ENCODE data around the gene CELA3B.

The CELA3B gene

DNA sequence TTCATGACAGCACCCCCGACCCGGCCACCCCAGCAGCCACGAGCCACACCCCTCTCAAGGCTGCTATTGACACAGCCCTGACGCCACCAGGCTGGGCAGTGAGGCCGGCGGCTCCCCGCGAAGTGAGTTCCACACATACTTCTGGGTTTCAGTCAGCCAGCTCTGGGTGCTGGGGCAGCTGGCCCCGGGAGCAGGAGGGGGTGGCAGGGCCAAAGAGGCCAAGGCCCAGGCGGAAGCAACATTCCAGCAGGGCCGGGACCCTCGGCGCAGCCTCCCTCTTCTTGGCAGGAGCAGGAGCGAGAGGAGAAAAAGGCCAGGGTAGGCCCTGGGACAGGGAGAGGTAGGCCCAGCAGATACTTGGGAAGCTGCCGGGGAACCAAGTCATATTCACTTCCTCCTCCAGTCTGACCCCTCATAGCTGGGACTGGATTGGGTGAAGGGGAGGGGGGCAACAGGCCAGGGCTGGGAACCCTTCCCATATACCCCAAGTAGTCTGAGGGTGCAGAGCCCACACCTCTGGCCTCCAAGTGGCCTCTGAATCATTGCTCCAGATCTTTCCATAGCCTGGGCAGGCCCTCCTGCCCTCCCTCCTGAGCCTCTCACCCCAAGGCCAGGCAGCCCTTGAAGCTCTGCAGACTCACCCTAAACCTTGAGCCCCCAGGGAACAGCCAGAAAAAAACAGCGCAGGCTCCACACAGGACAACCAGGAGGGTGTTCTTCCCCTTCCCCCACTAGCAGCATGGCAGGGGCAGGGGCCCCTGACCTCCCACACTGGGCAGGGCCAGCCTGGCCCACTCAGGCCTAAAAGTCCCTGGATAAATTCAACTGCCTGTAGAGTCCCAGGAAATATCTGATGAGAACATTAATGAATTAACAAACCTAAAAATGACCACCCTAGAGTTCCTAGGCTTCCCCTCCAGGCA lies 45.4 kb upstream of the CELA3B start:
- H3K27ac ChIP-seq (ENCODE audit: extremely low read depth, low read depth, low read length) = no peak overlapping the region
- H3K4me1 ChIP-seq (ENCODE audit: control insufficient read depth, insufficient read depth, low read length) = no peaks in the 10 kb centered on the region
- H3K9me3 ChIP-seq (ENCODE audit: control insufficient read depth, insufficient read depth, low read depth, low read length) = no peaks in the 10 kb centered on the region
- CTCF ChIA-PET = interaction anchor here (0.6 kb wide), 3 partner anchors 281 to 1289 kb away, joined by 3 to 4 read pairs (median 3); no protein-coding TSS in a partner anchor
- no peak overlapping the region for H3K4me3 ChIP-seq (ENCODE audit: low read depth, low read length)
- TF ChIP-seq IKZF3 (tag by site-specific recombination; IDR thresholded peaks at IDR 0.05) (no peak), SCRT1 (tag by site-specific recombination; IDR thresholded peaks at IDR 0.05; ENCODE audit: borderline replicate concordance) (no peak), KLF9 (tag by site-specific recombination; IDR thresholded peaks at IDR 0.05; ENCODE audit: low read depth) (no peak), ZNF501 (tag by site-specific recombination; IDR thresholded peaks at IDR 0.05) (no peak), EGR2 (tag by site-specific recombination; IDR thresholded peaks at IDR 0.05; ENCODE audit: low read depth) (0 out of 2 replicates have a peak, but pooled peaks have one; percentile 8)
- H3K36me3 ChIP-seq (ENCODE audit: control insufficient read depth in 2 of 2, insufficient read depth in 1 of 2, low read length in 2 of 2) = no peaks in the 10 kb centered on the region
- POLR2A ChIA-PET = no interaction called here

DNA sequence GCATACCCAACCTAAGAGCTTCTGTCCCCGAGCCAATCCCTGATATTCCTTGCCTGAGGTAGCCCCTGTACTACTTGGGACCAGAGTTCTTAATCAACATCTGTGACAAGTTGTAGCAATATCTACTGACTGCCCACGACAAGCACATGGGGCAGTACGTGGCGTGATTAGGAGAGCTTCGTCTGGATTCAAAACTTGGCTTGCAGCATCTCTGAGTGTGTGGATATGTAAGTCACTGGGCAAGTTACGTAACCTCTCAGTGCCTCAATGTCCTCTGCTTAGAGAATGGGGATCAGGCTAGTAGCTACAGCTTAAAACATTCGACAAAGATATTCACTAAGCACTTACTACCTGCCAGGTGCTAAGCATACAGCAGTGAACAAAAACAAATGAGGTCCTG lies 44.7 kb upstream of the CELA3B start:
- TF ChIP-seq ZFP41 (tag by site-specific recombination; IDR thresholded peaks at IDR 0.05; ENCODE audit: borderline replicate concordance) (no peak), ZNF157 (tag by site-specific recombination; IDR thresholded peaks at IDR 0.05) (no peak), OVOL3 (tag by site-specific recombination; IDR thresholded peaks at IDR 0.05) (no peak), ZNF146 (tag by site-specific recombination; IDR thresholded peaks at IDR 0.05) (no peak), SCRT2 (tag by site-specific recombination; IDR thresholded peaks at IDR 0.05) (no peak), ZNF629 (tag by site-specific recombination; IDR thresholded peaks at IDR 0.05) (no peak), KLF8 (tag by site-specific recombination; IDR thresholded peaks at IDR 0.05) (no peak)
- TF ChIP-seq, protein P1, sequence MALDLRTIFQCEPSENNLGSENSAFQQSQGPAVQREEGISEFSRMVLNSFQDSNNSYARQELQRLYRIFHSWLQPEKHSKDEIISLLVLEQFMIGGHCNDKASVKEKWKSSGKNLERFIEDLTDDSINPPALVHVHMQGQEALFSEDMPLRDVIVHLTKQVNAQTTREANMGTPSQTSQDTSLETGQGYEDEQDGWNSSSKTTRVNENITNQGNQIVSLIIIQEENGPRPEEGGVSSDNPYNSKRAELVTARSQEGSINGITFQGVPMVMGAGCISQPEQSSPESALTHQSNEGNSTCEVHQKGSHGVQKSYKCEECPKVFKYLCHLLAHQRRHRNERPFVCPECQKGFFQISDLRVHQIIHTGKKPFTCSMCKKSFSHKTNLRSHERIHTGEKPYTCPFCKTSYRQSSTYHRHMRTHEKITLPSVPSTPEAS (tag by site-specific recombination; IDR thresholded peaks at IDR 0.05) = no peak
- TF ChIP-seq, protein P2, sequence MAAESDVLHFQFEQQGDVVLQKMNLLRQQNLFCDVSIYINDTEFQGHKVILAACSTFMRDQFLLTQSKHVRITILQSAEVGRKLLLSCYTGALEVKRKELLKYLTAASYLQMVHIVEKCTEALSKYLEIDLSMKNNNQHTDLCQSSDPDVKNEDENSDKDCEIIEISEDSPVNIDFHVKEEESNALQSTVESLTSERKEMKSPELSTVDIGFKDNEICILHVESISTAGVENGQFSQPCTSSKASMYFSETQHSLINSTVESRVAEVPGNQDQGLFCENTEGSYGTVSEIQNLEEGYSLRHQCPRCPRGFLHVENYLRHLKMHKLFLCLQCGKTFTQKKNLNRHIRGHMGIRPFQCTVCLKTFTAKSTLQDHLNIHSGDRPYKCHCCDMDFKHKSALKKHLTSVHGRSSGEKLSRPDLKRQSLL (tag by site-specific recombination; IDR thresholded peaks at IDR 0.05) = no peak
- TF ChIP-seq, protein P3, sequence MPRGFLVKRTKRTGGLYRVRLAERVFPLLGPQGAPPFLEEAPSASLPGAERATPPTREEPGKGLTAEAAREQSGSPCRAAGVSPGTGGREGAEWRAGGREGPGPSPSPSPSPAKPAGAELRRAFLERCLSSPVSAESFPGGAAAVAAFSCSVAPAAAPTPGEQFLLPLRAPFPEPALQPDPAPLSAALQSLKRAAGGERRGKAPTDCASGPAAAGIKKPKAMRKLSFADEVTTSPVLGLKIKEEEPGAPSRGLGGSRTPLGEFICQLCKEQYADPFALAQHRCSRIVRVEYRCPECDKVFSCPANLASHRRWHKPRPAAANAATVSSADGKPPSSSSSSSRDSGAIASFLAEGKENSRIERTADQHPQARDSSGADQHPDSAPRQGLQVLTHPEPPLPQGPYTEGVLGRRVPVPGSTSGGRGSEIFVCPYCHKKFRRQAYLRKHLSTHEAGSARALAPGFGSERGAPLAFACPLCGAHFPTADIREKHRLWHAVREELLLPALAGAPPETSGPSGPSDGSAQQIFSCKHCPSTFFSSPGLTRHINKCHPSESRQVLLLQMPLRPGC (tag by site-specific recombination; IDR thresholded peaks at IDR 0.05) = no peak
- POLR2A ChIA-PET = no interaction called here
- Histone ChIP-seq H3K27ac (ENCODE audit: extremely low read depth, low read depth, low read length) (no peak overlapping the region), H3K36me3 (ENCODE audit: control insufficient read depth in 2 of 2, insufficient read depth in 1 of 2, low read length in 2 of 2) (no peaks in the 10 kb centered on the region), H3K4me3 (ENCODE audit: low read depth, low read length) (no peak overlapping the region), H3K9me3 (ENCODE audit: control insufficient read depth, insufficient read depth, low read depth, low read length) (no peaks in the 10 kb centered on the region), H3K4me1 (ENCODE audit: control insufficient read depth, insufficient read depth, low read length) (no peaks in the 10 kb centered on the region)
- CTCF ChIA-PET = no interaction called here

DNA sequence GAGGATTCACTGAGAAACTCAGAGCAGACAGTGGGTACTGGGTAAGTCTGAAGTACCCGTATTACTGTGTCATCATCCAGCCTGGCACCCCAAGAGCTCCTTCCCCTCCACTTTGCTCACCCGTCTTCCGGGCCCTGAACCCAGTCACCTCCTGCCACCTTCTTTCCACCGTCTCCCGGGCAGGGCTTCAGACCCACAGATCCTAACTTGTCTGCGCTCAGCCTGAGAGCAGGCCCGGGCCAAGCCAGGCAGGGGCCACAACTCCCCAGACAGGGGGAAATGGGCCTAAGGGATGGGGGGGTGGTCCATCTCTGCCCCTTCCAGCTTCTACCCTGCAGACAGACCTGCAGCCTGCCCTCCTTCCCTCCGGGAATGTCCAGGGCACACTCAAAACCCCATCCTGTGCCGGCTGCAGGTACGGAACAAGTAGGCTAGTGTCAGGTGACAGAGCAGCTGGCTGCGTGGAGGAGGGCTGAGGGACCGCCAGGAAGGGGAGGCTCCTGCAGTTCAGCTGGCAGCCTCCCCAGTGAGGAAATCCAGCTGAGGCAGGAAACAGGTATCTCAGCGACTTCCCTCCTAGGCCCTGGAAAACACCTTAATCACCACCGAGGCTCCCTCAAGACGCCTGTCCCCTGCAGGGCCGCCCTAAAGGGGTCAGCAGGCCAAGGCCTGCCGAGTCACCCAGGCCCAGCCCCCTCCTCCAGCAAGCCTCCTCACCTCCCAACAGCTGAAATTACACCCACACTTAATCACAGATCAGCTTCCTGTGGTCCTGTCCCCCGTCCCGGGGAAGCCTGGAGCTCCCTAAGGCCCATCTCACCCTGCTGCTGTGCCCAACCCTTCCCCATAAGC lies 43.2 kb upstream of the CELA3B start:
- Histone ChIP-seq H3K9me3 (ENCODE audit: control insufficient read depth, insufficient read depth, low read depth, low read length) (no peaks in the 10 kb centered on the region), H3K4me1 (ENCODE audit: control insufficient read depth, insufficient read depth, low read length) (no peaks in the 10 kb centered on the region), H3K36me3 (ENCODE audit: control insufficient read depth in 2 of 2, insufficient read depth in 1 of 2, low read length in 2 of 2) (no peaks in the 10 kb centered on the region), H3K27ac (ENCODE audit: extremely low read depth, low read depth, low read length) (no peak overlapping the region), H3K4me3 (ENCODE audit: low read depth, low read length) (no peak overlapping the region)
- ChIA-PET POLR2A (interaction anchor here (1.0 kb wide), 1 partner anchor 151 kb away, joined by 3 read pairs; no protein-coding TSS in a partner anchor), CTCF (no interaction called here)
- TF ChIP-seq GLIS2 (tag by site-specific recombination; IDR thresholded peaks at IDR 0.05) = no peak
- TF ChIP-seq ZIC2 (tag by site-specific recombination; IDR thresholded peaks at IDR 0.05) = peak; percentile 75
- peak; percentile 19; the same call in 1 of the 2 replicates for TF ChIP-seq SP2 (tag by site-specific recombination; IDR thresholded peaks at IDR 0.05)
- TF ChIP-seq ZFHX2 (tag by site-specific recombination; conservative IDR thresholded peaks at IDR 0.05) = peak; percentile 40
- TF ChIP-seq WT1 (tag by site-specific recombination; IDR thresholded peaks at IDR 0.05) = peak; percentile 45; the same call in 1 of the 2 replicates
- peak; percentile 62 for TF ChIP-seq ZNF600 (tag by site-specific recombination; IDR thresholded peaks at IDR 0.05)
- TF ChIP-seq GLIS1 (tag by site-specific recombination; IDR thresholded peaks at IDR 0.05) = peak; percentile 16; the same call in 1 of the 2 replicates
- no peak for TF ChIP-seq ZNF335 (tag by site-specific recombination; conservative IDR thresholded peaks at IDR 0.05)

All from HEK293 (cell line).